SK-N-SH (cell line): ENCODE results near the gene SRBD1. TPM values are rescaled to one million over a fixed set of nuclear protein-coding genes. Genes with fewer than 3 reads are reported as not detected.

ENCODE experiments used
- CTCF ChIA-PET: fragments of 300-600, 350-600 bp; formaldehyde crosslinking; extraction: SDS; loops from one replicate; lab custom pipeline; 2021; lab: Yijun Ruan, JAX
- POLR2A ChIA-PET: fragments of 350-600 bp; sonication (Branson Sonifier 250); formaldehyde crosslinking; extraction: SDS; loops from one replicate; lab custom pipeline; 2020; ENCODE audit warnings: antibody characterized with exemption, inconsistent platforms; lab: Yijun Ruan, JAX
- DNase-seq: peaks from one replicate; pipeline ENCODE4 v3.0.0; 2012
- H2AFZ ChIP-seq: fragments of 200-600 bp; sonication (generic); 2 replicates; pipeline ENCODE4 v1.8.1; 2016; ENCODE audit warnings: antibody characterized with exemption, mild to moderate bottlenecking, low read depth
- H3F3A ChIP-seq: fragments of 200-600 bp; sonication (generic); replicated peaks from 2 replicates; pipeline ENCODE3; 2016; ENCODE audit warnings: antibody characterized with exemption, mild to moderate bottlenecking; ENCODE audit not compliant: insufficient read depth
- H3K27ac ChIP-seq, 2 experiments: fragments of 200-500 bp in 1 of 2; fragments of 200-600 bp in 1 of 2; sonication (Bioruptor generic) in 1 of 2; sonication (generic), shearing (Covaris generic) in 1 of 2; 2 replicates each; pipeline versions ENCODE4 v1.5.1 to v1.6.1; 2014 to 2016; ENCODE audit warnings: low read depth in 2 of 2, inconsistent platforms in 1 of 2, low read length in 1 of 2, mild to moderate bottlenecking in 1 of 2, mixed read lengths in 1 of 2
- H3K27me3 ChIP-seq: fragments of 200-600 bp; sonication (generic), shearing (Covaris generic); 2 replicates; pipeline ENCODE4 v1.6.1; 2016; ENCODE audit warnings: mixed run types; ENCODE audit not compliant: insufficient read depth
- H3K36me3 ChIP-seq, 2 experiments: fragments of 200-500 bp in 1 of 2; fragments of 200-600 bp in 1 of 2; sonication (Bioruptor generic) in 1 of 2; sonication (generic) in 1 of 2; replicated peaks in 1 of 2; 2 replicates each; pipeline versions ENCODE3 to v1.5.1; 2014 to 2016; ENCODE audit warnings: low read length in 1 of 2, mild to moderate bottlenecking in 1 of 2; ENCODE audit not compliant: insufficient read depth in 2 of 2, control insufficient read depth in 1 of 2
- H3K4me1 ChIP-seq, 2 experiments: fragments of 200-500 bp in 1 of 2; fragments of 200-600 bp in 1 of 2; sonication (Bioruptor generic) in 1 of 2; sonication (generic), shearing (Covaris generic) in 1 of 2; 2 replicates each; pipeline versions ENCODE4 v1.5.1 to v1.6.1; 2014 to 2016; ENCODE audit warnings: low read depth in 1 of 2, low read length in 1 of 2, mixed run types in 1 of 2; ENCODE audit not compliant: insufficient read depth in 2 of 2, control insufficient read depth in 1 of 2
- H3K4me2 ChIP-seq: fragments of 200-600 bp; sonication (generic), shearing (Covaris generic); 2 replicates; pipeline ENCODE4 v1.6.1; 2017; ENCODE audit warnings: mixed run types
- H3K4me3 ChIP-seq, 2 experiments: fragments of 200-500 bp in 1 of 2; fragments of 200-600 bp in 1 of 2; sonication (Bioruptor generic) in 1 of 2; sonication (generic), shearing (Covaris generic) in 1 of 2; 2 replicates each; pipeline versions ENCODE4 v1.5.1 to v1.8.1; 2014 to 2016; ENCODE audit warnings: low read depth in 2 of 2, inconsistent platforms in 1 of 2, low read length in 1 of 2, mild to moderate bottlenecking in 1 of 2, mixed read lengths in 1 of 2, moderate library complexity in 1 of 2
- H3K79me2 ChIP-seq: fragments of 200-600 bp; sonication (generic); 2 replicates; pipeline ENCODE4 v1.8.1; 2017; ENCODE audit warnings: mild to moderate bottlenecking; ENCODE audit not compliant: insufficient read depth
- H3K9ac ChIP-seq: fragments of 200-600 bp; sonication (generic); 2 replicates; pipeline ENCODE4 v1.6.1; 2017; ENCODE audit warnings: mixed run types
- H3K9me2 ChIP-seq: fragments of 200-600 bp; sonication (generic); 2 replicates; pipeline ENCODE4 v1.6.1; 2017; ENCODE audit warnings: mixed run types
- H3K9me3 ChIP-seq: fragments of 200-600 bp; sonication (generic); 2 replicates; pipeline ENCODE4 v1.6.1; 2017; ENCODE audit warnings: mixed run types, mild to moderate bottlenecking, moderate library complexity
- H4K20me1 ChIP-seq: fragments of 200-600 bp; sonication (generic); 2 replicates; pipeline ENCODE4 v1.6.1; 2017; ENCODE audit warnings: mild to moderate bottlenecking, mixed run types; ENCODE audit not compliant: insufficient read depth
- PBX3 ChIP-seq: IDR thresholded peaks from 2 replicates; pipeline ENCODE4; 2012
- REST ChIP-seq: IDR thresholded peaks from 2 replicates; pipeline ENCODE4 v1.6.1; 2012; ENCODE audit warnings: mild to moderate bottlenecking, low read depth, low read length, moderate library complexity
- TCF12 ChIP-seq: IDR thresholded peaks from 2 replicates; pipeline ENCODE4 v1.4.0; 2012
- USF1 ChIP-seq: IDR thresholded peaks from 2 replicates; pipeline ENCODE4 v1.4.0; 2012; ENCODE audit warnings: low read depth, borderline replicate concordance
- ZBTB33 ChIP-seq: IDR thresholded peaks from 2 replicates; pipeline ENCODE4 v1.4.0; 2012; ENCODE audit warnings: low read depth, borderline replicate concordance
- WGBS: methylation state at CpG from one replicate; pipeline ENCODE4 v1.1.6; 2017; ENCODE audit warnings: low lambda C conversion rate; 5-methylcytosine and 5-hydroxymethylcytosine counted together
- polyA plus RNA-seq, 3 experiments: library from polyadenylated mRNA; depleted of rRNA; stranded (reverse); fragments of >200 nt; gene quantifications; 2 replicates each; pipeline ENCODE4 v1.2.3, GENCODE V29; 2012

Gene SRBD1
- polyA plus RNA-seq, 1 of the 3 experiments (the other 2 are of a cell fraction): 3.2 TPM

GRCh38 chr2:45409677-45410076, 201.4 kb downstream of the SRBD1 start:
- POLR2A ChIA-PET: no interaction called here
- H3K4me3 ChIP-seq: no peak overlapping the region

GRCh38 chr2:45406621-45407020, 204.4 kb downstream of the SRBD1 start:
- Histone ChIP-seq H3K27me3 (no peaks in the 10 kb centered on the region), H3K36me3 (peaks cover 9 to 13% of the 10 kb centered on the region in 2 experiments), H3K79me2 (no peaks in the 10 kb centered on the region), H3K9me3 (no peaks in the 10 kb centered on the region), H3K4me2 (no peak overlapping the region), H3F3A (no peaks in the 10 kb centered on the region), H3K4me1 (peaks cover 0 to 8% of the 10 kb centered on the region in 2 experiments; a peak in 2 of 4 replicates), H2AFZ (no peak overlapping the region), H3K9me2 (no peaks in the 10 kb centered on the region), H3K4me3 (no peak overlapping the region), H3K9ac (no peak overlapping the region), H4K20me1 (no peaks in the 10 kb centered on the region), H3K27ac (no peak overlapping the region)
- DNase-seq: no peak
- CTCF ChIA-PET: interaction anchor here (1.0 kb wide), 1 partner anchor 13 kb away, joined by 3 read pairs; no protein-coding TSS in a partner anchor
- no peak for TF ChIP-seq PBX3
- no peak for TF ChIP-seq REST
- POLR2A ChIA-PET: no interaction called here
- 83% methylated on average over 2 of the region's 2 CpGs for WGBS

More at GRCh38 chr2:45409677-45410076, 201.4 kb downstream of the SRBD1 start:
- no peak overlapping the region for H3K9ac ChIP-seq
- H3K4me2 ChIP-seq: no peak overlapping the region
- no peaks in the 10 kb centered on the region for H3K9me3 ChIP-seq
- no peaks in the 10 kb centered on the region for H3K9me2 ChIP-seq
- CTCF ChIA-PET: no interaction called here
- no peak overlapping the region for H3K27ac ChIP-seq
- no peak overlapping the region for H2AFZ ChIP-seq
- no peaks in the 10 kb centered on the region for H3K27me3 ChIP-seq
- no peaks in the 10 kb centered on the region for H3F3A ChIP-seq
- TF ChIP-seq ZBTB33 (no peak), PBX3 (no peak), TCF12 (no peak), USF1 (no peak)
- TF ChIP-seq, all 33 proteins: peak for 0
- no peak for DNase-seq
- Histone ChIP-seq H3K4me1 (no peaks in the 10 kb centered on the region), H3K79me2 (no peaks in the 10 kb centered on the region), H3K36me3 (peaks cover 15 to 18% of the 10 kb centered on the region in 2 experiments), H4K20me1 (no peaks in the 10 kb centered on the region)
- WGBS: 91% methylated on average over 1 of the region's 1 CpG
